GM19463 (cell line): ENCODE data around the gene TMPRSS3.

ENCODE experiments used
- ATAC-seq: cut with Tn5 transposase; IDR thresholded peaks from one replicate; pipeline ENCODE4 v1.9.1; 2021; ENCODE audit warnings: mild to moderate bottlenecking, moderate library complexity; ENCODE audit not compliant: unreplicated experiment

Gene TMPRSS3

GRCh38 chr21:42429021-42429420 lies 33.2 kb upstream of the TMPRSS3 start:
- ATAC-seq, result no peak

- no peak for ATAC-seq
These were observed 32.1 kb upstream of the TMPRSS3 start for GRCh38 chr21:42427809-42428419.

- ATAC-seq, result no peak
These were observed 31.1 kb upstream of the TMPRSS3 start for GRCh38 chr21:42426876-42427480.

GRCh38 chr21:42426424-42426823 lies 30.6 kb upstream of the TMPRSS3 start:
- no peak for ATAC-seq

- ATAC-seq, result no peak
These were observed 29.7 kb upstream of the TMPRSS3 start for GRCh38 chr21:42425591-42425990.

GRCh38 chr21:42424914-42425541 lies 29.2 kb upstream of the TMPRSS3 start:
- no peak for ATAC-seq

- peak; percentile 10 for ATAC-seq
These were observed 27.8 kb upstream of the TMPRSS3 start for GRCh38 chr21:42423685-42424084.

GRCh38 chr21:42423197-42423675 lies 27.4 kb upstream of the TMPRSS3 start:
- peak; percentile 63 for ATAC-seq

- no peak for ATAC-seq
These were observed 25.4 kb upstream of the TMPRSS3 start for GRCh38 chr21:42421018-42421793.

GRCh38 chr21:42419845-42420244 lies 24.0 kb upstream of the TMPRSS3 start:
- ATAC-seq, result no peak

- no peak for ATAC-seq
These were observed 23.0 kb upstream of the TMPRSS3 start for GRCh38 chr21:42418886-42419285.

GRCh38 chr21:42417533-42417932 lies 21.7 kb upstream of the TMPRSS3 start:
- ATAC-seq, result no peak

- ATAC-seq, result peak; percentile 87
These were observed 19.3 kb upstream of the TMPRSS3 start for GRCh38 chr21:42414928-42415769.

- no peak for ATAC-seq
These were observed 18.7 kb upstream of the TMPRSS3 start for GRCh38 chr21:42414553-42414927.

GRCh38 chr21:42414066-42414465 lies 18.2 kb upstream of the TMPRSS3 start:
- no peak for ATAC-seq

- no peak for ATAC-seq
These were observed 17.6 kb upstream of the TMPRSS3 start for GRCh38 chr21:42413500-42413899.

GRCh38 chr21:42413093-42413492 lies 17.2 kb upstream of the TMPRSS3 start:
- ATAC-seq, result no peak

GRCh38 chr21:42412636-42412933 lies 16.7 kb upstream of the TMPRSS3 start:
- no peak for ATAC-seq

- no peak for ATAC-seq
These were observed 16.2 kb upstream of the TMPRSS3 start for GRCh38 chr21:42411891-42412635.

GRCh38 chr21:42411197-42411869 lies 15.5 kb upstream of the TMPRSS3 start:
- no peak for ATAC-seq
